HepG2 (cell line): ENCODE data around the gene OTOGL.

Source experiments
- CAMTA2 ChIP-seq: sonication (generic); formaldehyde crosslinking; IDR thresholded peaks from 2 replicates; pipeline ENCODE4 v1.4.0; 2020; ENCODE audit warnings: mild to moderate bottlenecking, missing genetic modification reagents, borderline replicate concordance
- EP300 ChIP-seq, 3 experiments: sonication (generic) in 1 of 3; formaldehyde crosslinking in 1 of 3; IDR thresholded peaks; 2 replicates each; pipeline versions ENCODE4 v1.5.1 to v1.6.1; 2011 to 2020; ENCODE audit warnings: low read depth in 2 of 3, low read length in 2 of 3, borderline replicate concordance in 1 of 3, improper control_type of control experiment in 1 of 3, mild to moderate bottlenecking in 1 of 3, missing genetic modification reagents in 1 of 3, moderate library complexity in 1 of 3
- NR1H2 ChIP-seq: sonication (generic); formaldehyde crosslinking; IDR thresholded peaks from 2 replicates; pipeline ENCODE4 v1.8.1; 2022; ENCODE audit warnings: low read depth, missing genetic modification reagents, borderline replicate concordance
- ONECUT2 ChIP-seq: sonication (generic); formaldehyde crosslinking; IDR thresholded peaks from 2 replicates; pipeline ENCODE4 v1.4.0; 2020; ENCODE audit warnings: missing genetic modification reagents
- POLR2AphosphoS2 ChIP-seq: IDR thresholded peaks from 2 replicates; pipeline ENCODE4 v1.6.1; 2011; ENCODE audit warnings: low read depth, low read length, improper control_type of control experiment
- SMC3 ChIP-seq: IDR thresholded peaks from 2 replicates; pipeline ENCODE4 v1.6.1; 2011; ENCODE audit warnings: low read length, improper control_type of control experiment
- ZNF138 ChIP-seq: sonication (generic); formaldehyde crosslinking; IDR thresholded peaks from 2 replicates; pipeline ENCODE4 v1.5.0; 2020; ENCODE audit warnings: mild to moderate bottlenecking, low read depth, missing genetic modification reagents
- ZNF292 ChIP-seq: sonication (generic); formaldehyde crosslinking; IDR thresholded peaks from 2 replicates; pipeline ENCODE4 v1.8.1; 2022; ENCODE audit warnings: mild to moderate bottlenecking, low read depth, missing genetic modification reagents, borderline replicate concordance
- ZNF616 ChIP-seq: sonication (generic); formaldehyde crosslinking; IDR thresholded peaks from 2 replicates; pipeline ENCODE4 v1.5.0; 2020; ENCODE audit warnings: low read depth, mild to moderate bottlenecking, missing genetic modification reagents
- TF ChIP-seq, protein P1 (sequence below): sonication (generic); formaldehyde crosslinking; IDR thresholded peaks from 2 replicates; pipeline ENCODE4 v1.5.0; 2020; ENCODE audit warnings: mild to moderate bottlenecking, missing genetic modification reagents, moderate library complexity
- TF ChIP-seq, protein P2 (sequence below): sonication (generic); formaldehyde crosslinking; IDR thresholded peaks from 2 replicates; pipeline ENCODE4 v1.8.1; 2023; ENCODE audit warnings: mild to moderate bottlenecking, inconsistent platforms, moderate library complexity, missing genetic modification reagents, borderline replicate concordance
- TF ChIP-seq, protein P3 (sequence below): sonication (generic); formaldehyde crosslinking; conservative IDR thresholded peaks from 2 replicates; pipeline ENCODE4 v1.4.0; 2020; ENCODE audit warnings: missing genetic modification reagents

GRCh38 chr12:80356097-80356496, 256.8 kb downstream of the OTOGL start:
- TF ChIP-seq, protein P1, sequence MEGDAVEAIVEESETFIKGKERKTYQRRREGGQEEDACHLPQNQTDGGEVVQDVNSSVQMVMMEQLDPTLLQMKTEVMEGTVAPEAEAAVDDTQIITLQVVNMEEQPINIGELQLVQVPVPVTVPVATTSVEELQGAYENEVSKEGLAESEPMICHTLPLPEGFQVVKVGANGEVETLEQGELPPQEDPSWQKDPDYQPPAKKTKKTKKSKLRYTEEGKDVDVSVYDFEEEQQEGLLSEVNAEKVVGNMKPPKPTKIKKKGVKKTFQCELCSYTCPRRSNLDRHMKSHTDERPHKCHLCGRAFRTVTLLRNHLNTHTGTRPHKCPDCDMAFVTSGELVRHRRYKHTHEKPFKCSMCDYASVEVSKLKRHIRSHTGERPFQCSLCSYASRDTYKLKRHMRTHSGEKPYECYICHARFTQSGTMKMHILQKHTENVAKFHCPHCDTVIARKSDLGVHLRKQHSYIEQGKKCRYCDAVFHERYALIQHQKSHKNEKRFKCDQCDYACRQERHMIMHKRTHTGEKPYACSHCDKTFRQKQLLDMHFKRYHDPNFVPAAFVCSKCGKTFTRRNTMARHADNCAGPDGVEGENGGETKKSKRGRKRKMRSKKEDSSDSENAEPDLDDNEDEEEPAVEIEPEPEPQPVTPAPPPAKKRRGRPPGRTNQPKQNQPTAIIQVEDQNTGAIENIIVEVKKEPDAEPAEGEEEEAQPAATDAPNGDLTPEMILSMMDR (CRISPR knock-in tag) = no peak
- TF ChIP-seq, protein P2, sequence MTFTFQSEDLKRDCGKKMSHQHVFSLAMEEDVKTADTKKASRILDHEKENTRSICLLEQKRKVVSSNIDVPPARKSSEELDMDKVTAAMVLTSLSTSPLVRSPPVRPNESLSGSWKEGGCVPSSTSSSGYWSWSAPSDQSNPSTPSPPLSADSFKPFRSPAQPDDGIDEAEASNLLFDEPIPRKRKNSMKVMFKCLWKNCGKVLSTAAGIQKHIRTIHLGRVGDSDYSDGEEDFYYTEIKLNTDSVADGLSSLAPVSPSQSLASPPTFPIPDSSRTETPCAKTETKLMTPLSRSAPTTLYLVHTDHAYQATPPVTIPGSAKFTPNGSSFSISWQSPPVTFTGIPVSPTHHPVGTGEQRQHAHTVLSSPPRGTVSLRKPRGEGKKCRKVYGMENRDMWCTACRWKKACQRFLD (CRISPR knock-in tag) = no peak
- no peak for TF ChIP-seq POLR2AphosphoS2
- no peak for TF ChIP-seq ZNF292
- TF ChIP-seq EP300 (IDR thresholded peaks at IDR 0.05; ENCODE audit: low read depth in 2 of 2, low read length in 2 of 2) = no peak
- TF ChIP-seq EP300 (CRISPR knock-in tag; IDR thresholded peaks at IDR 0.05; ENCODE audit: borderline replicate concordance) = no peak
- TF ChIP-seq, protein P3, sequence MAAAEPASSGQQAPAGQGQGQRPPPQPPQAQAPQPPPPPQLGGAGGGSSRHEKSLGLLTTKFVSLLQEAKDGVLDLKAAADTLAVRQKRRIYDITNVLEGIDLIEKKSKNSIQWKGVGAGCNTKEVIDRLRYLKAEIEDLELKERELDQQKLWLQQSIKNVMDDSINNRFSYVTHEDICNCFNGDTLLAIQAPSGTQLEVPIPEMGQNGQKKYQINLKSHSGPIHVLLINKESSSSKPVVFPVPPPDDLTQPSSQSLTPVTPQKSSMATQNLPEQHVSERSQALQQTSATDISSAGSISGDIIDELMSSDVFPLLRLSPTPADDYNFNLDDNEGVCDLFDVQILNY (CRISPR knock-in tag) = no peak
- no peak for TF ChIP-seq CAMTA2 (CRISPR knock-in tag)
- no peak for TF ChIP-seq ZNF138 (CRISPR knock-in tag)
- no peak for TF ChIP-seq ONECUT2 (CRISPR knock-in tag)
- no peak for TF ChIP-seq NR1H2 (CRISPR knock-in tag)
- no peak for TF ChIP-seq SMC3
- no peak for TF ChIP-seq ZNF616
